ENCODE measurements around the gene ABCA12. TPM values are rescaled to one million over a fixed set of nuclear protein-coding genes. Genes with fewer than 3 reads are reported as not detected.

ABCA12 gene
- total RNA-seq, 1 experiment from 2014 or later: not detected

DNA sequence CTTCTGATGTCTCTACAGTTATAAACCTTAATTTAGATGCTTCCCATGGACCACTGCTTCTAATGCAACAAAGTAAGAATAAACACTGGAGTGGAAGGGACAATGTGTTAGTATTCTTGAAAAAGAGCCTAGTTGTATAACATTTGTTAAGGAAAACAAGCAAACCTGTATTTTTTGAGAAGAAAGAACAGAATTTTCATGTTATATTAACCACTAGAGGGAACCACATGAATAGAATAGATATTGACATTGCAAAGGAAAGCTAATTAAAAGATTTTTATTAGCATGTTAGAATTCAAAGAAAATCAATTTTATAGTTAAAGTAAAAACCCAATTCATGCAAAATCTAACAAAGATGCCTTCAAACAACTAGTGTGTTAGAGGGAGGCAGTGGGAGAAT lies 177.7 kb downstream of the ABCA12 start:
- DNase-seq (ENCODE audit: low read depth): no peak

DNA sequence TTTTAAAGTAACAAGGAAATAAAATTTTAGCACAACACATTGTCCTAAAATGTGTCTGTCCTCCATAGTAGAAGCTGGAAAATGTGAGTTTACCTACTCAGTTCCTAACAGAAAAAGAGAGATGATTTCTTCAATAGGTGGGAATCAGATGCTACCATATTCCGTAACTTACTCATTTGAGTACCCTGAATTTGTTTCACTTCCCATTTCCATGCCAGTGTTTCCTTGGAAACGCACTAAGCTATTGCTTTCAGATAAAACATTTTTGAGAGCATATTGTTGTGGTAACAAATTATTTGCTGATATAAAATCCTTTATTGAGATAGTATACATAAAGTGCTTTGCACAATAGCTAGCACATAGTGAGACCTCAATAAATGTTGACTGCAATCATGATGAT lies 191.5 kb downstream of the ABCA12 start:
- DNase-seq (ENCODE audit: low read depth): no peak

DNA sequence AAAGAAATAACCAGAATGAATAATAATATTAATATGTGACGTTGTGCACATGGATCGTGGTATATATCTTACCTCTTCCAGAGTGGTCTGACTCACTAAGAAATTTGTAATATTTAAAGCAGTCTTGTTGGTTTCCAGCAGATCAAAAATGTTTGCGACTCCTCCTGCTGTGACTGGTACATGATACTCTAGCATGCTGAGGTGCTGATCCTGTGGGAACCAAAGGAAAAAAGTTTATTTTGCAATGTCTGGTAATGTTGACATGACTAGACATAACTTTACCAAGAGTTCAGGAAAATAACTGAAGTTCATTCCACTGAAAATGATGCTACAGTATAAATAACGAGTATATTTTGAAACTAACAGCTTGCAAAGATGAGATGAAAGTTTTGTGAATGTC lies 204.4 kb downstream of the ABCA12 start:
- no peak for DNase-seq (ENCODE audit: low read depth)

DNA sequence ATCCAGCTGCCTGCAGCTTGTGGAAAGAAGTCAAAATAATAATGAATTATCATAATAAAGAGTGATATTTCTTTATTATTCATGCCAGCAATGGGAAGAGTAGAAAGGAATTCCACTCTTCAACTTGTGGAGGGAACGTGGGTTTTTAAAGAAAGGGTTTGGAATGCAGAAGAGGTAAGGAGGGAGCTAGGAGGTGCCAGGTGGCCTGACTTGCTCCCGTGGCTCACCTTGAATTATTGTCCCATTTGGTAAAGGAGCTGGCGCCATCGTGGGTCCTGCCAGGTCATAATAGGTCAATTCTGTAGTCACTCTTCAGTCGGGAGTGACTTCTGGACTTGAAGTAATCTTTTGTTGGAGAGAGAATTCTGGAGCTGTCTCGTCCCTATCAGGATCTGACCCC lies 233.8 kb downstream of the ABCA12 start:
- DNase-seq (ENCODE audit: low read depth): no peak

DNA sequence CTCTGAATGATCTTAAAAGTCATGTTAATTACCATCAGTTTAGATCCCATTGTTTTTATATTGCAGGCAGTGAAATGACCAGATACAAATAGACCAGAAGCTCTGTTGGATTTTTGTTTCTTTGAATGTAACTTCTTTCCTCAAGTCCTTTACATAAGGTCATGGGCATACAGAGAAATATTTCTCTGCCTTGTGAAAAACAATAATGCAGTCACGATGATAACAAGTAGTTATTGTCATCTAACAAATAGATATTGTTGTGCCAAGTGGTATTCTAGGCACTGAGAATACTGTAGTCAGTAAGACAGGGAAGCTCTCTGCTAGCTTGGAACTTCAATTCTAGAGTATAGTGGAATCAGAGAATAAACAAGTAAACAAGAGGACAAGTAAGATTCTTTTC lies 234.2 kb downstream of the ABCA12 start:
- DNase-seq (ENCODE audit: low read depth): no peak

DNA sequence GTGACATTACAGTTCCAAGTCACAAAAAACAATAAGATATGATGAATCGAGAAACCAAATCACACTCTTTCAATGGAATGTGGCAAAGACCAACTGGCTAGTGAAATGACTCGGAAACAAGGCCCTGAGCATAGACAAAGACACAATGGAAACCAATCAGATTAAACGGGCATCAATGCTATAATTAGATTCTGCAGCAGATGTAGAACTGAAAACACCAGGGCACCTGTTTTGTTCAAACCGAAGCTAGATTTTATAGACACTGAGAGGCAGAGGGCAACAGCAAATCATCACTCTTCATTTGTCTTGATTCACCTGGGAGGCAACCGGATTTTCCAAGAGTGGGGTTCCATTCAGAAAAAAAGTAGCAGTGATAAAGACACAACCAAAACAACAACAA lies 236.1 kb downstream of the ABCA12 start:
- DNase-seq (ENCODE audit: low read depth): no peak

DNA sequence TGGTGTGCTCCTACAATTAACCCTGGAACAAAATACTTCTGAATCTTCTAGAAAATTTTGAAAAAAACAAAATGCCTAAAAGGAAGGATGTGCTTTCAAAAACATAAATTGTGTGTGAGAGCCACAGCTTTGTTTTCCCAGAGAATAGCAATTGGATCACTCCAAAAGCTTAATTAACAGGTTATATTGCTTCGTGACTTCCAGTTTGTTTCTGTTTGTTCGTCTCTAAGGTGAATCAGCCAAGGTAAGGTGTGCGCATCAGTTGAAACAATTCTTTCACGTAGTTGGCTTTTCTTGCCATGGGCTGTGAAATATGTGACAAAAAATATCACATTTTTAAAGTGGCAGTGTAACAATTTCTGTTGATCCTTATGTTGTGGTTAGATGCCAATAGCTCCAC lies 238.7 kb downstream of the ABCA12 start:
- DNase-seq (ENCODE audit: low read depth): no peak

DNA sequence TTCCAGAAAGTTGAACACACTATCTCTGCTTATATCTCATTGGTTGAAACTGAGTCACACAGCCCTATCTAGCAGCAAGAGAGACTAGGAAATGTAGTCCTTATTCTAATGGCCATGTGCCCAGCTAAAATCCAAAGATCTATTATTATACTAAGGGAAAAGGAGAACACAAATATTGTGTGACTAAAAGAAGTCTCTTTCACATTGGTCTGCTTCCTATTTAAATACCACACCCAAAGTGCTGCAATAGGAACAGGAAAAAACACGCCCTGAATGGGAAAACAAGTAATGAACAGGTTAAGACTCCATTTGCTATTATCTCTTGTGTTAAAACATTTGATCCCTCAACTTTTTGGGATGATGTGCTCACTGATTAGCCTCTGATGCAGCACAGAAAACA lies 242.2 kb downstream of the ABCA12 start:
- DNase-seq (ENCODE audit: low read depth): no peak

DNA sequence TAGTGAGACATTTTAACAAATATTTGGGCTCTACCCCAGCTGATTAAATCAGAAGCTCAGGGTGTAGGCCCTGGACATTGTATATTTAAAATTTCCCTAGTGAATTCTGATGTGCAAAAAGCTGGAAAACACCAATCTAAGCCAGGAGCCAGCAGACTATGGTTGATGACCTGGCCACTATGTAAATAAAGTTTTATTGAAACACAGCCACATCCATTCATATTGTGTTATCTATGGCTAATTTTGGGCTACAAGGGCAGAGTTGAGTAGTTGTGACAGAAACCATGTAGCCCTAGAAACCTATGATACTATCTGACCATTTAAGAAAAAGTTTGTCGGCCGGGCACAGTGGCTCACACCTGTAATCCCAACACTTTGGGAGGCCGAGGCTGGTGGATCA lies 243.0 kb downstream of the ABCA12 start:
- no peak for DNase-seq (ENCODE audit: low read depth)

DNA sequence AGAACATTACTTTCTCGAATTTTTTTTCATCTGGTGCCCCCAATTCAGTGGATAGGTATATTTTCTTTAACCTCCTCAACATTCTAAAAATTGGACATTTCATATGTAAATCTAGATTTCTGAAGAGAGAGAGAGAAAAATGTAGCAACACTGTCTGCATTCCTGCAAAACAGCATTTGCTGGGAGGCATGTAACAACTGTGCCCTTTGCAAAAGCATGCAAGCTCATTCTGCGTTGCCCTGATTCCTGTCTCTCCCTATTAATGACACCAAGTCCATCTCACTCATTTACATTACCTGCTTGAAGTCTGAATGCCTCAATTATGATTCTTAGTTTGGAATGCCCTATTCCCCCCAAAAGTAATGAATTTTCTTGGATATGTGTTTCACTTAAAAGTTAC lies 249.1 kb downstream of the ABCA12 start:
- no peak for DNase-seq (ENCODE audit: low read depth)

DNA sequence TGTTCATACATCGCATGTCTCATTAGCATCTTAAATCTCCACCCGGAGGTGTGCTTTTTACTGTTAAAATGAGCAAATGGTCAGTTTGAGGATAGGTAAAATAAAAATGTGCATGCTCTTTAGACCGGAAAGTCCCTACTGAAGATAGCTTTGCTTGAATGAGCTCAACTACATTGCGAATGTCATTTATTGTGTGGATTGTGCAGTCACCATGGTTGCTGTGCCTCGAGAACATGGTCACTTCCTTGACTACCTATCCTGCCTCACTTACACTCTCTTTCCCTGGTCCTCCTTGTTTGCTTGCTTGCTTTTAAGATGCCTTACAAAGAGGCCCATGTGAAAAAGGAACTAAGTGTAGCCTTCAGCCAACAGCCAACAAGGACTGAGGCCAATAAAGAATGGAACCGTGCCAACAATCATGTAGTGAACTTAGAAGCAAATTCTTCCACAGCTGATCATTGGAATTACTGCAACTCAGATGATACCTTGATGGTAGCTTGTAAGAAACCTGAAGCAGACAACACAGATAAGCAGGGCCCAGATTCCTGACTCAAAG lies 256.7 kb downstream of the ABCA12 start:
- no peak for DNase-seq (ENCODE audit: low read depth)

Other genes starting within 250 kb of the ABCA12 start
- gene ATIC, start 173.4 kb upstream of the ABCA12 start, total RNA-seq (2014; rRNA removed; shearing (Covaris generic)): 26.3 and 44.6 TPM in 2 replicates